Activated CD8-positive, alpha-beta memory T cell treated with anti-CD3 and anti-CD28 coated beads, Interleukin-2, amount 50 U/mL, for 48 hours (primary cell): Measurements from ENCODE around the gene METTL27.
A peak's percentile ranks its signal among the peaks of the same experiment; 100 is the strongest.
"Not testable (repeated sequence)": the region's sequence is repeated elsewhere in the genome, so short reads cannot be mapped to it uniquely, and the experiment has no call there.

Experiments used
- DNase-seq: peaks from one replicate; pipeline ENCODE4 v3.0.0-alpha.2; 2020

The METTL27 gene

DNA sequence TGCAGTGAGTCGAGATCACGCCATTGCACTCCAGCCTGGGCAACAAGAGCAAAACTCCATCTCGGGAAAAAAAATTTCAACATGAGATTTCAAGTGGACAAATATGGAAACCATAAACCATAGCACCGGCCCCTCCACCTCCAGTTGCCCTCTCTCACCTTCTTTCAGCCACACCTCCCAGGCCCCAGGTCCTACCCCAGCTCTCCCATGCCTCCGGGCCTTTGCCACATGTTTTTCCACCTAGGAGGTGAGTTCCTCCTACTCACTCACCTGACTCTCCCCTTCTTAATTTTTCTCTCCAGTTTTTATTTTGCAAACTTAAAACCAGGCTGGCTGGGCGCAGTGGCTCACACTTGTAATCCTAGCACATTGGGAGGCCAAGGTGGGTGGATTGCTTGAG, 25.2 kb downstream of the METTL27 start:
- no peak for DNase-seq

GRCh38 chr7:73815436-73815835, 26.9 kb downstream of the METTL27 start:
- DNase-seq, result no peak

DNA sequence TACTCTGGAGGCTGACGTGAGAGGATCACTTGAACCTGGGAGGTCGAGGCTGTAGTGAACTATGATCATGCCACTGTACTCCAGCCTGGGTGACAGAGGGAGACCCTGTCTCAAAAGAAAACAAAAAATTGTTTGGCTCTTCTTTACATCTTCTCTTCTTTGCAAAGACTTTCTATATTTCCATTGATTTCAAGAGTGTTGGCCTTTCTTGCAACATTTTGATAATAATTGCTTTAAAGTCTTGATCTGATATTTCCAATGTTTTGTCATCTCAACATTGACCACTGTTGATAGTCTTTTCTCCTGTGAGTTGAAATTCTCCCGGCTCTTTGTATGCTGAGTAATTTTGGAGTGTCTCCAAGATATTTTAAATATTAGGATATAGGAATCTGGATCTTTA, 29.3 kb downstream of the METTL27 start:
- DNase-seq, result no peak

GRCh38 chr7:73811760-73812168, 30.6 kb downstream of the METTL27 start:
- peak; percentile 81 for DNase-seq

DNA sequence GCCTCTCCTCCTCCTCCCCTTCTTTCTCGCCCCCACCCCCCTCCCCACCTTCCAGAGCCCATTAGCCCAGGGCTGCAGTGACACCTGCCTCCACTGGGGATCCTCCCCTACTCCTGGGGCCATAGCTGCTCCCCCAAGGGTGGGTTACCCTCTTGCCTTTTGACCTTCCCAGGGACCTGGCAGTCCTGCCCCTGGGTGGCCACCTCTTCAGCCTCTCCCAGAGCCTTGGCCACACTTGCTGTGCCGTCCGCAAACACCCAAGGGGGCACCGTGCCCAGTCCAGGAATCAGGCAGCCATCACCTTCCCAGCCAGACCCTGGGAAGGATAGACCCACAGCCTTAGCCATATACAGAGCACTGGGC, 31.3 kb downstream of the METTL27 start:
- no peak for DNase-seq

GRCh38 chr7:73809467-73809951, 32.8 kb downstream of the METTL27 start:
- no peak for DNase-seq

- DNase-seq, result no peak
Observed at GRCh38 chr7:73802459-73802858, 39.9 kb downstream of the METTL27 start.

- DNase-seq, result no peak
Observed at GRCh38 chr7:73801577-73801976, 40.7 kb downstream of the METTL27 start.

DNA sequence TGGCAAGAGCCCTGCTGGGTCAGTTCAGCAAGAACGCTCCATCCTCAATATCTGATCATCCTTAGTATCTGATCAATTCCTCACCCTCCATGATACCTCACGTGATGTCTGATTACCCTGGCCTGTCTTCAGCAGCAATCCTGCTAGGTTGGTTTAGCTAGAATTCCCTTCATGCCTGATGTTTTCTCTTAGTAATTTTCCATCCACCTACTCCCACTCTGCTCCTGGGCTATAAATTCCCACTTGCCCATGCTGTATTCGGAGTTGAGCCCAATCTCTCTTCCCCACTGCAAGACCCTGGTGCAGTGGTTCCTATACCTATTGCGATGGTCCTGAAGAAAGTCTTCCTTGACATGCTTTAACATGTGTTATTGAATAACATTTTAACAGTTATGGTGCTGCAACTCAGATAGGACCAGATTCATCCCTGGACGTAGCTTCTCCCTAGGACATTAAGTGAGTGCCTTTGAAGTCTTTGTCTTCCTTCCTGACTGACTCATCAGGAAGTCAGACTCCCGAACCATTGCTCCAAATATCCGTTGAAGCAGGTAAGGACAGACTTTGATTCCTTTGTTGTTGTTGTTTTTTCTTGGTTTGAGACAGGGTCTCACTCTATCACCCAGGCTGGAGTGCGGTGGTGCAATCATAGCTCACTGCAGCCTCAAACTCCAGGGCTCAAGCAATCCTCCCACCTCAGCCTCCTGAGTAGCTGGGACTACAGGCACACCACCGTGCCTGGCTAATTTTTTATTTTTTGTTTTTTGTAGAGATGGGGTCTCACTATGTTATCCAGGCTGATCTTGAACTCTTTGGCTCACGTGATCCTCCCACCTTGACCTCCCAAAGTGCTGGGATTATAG, 42.8 kb downstream of the METTL27 start:
- DNase-seq, result no peak

GRCh38 chr7:73797176-73797575, 45.1 kb downstream of the METTL27 start:
- not testable (repeated sequence) for DNase-seq

GRCh38 chr7:73796656-73797055, 45.7 kb downstream of the METTL27 start:
- DNase-seq, result not testable (repeated sequence)

- DNase-seq, result not testable (repeated sequence)
Observed at GRCh38 chr7:73795188-73795587, 47.1 kb downstream of the METTL27 start.

GRCh38 chr7:73791170-73791690, 51.1 kb downstream of the METTL27 start:
- not testable (repeated sequence) for DNase-seq

DNA sequence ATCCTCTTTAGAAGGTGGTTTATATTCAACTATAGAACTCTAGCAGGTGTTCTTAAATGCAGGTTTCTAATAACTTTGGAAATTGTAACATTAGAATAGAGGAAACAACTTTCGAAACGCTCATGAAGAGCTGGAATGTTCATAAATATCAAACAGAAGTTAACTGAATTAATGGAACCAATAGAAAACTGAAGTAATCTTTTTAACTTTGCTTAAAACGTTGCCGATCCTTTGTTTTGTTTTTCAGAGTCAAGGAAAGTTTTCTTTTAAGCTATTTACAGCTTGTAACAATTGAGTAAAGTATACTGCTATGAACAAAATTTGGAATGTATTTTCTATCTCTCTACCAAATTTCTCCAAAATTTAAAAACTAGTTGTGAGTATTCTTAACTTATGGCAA, 53.3 kb downstream of the METTL27 start:
- DNase-seq, result no peak

- not testable (repeated sequence) for DNase-seq
Observed at GRCh38 chr7:73787786-73788048, 54.6 kb downstream of the METTL27 start.

DNA sequence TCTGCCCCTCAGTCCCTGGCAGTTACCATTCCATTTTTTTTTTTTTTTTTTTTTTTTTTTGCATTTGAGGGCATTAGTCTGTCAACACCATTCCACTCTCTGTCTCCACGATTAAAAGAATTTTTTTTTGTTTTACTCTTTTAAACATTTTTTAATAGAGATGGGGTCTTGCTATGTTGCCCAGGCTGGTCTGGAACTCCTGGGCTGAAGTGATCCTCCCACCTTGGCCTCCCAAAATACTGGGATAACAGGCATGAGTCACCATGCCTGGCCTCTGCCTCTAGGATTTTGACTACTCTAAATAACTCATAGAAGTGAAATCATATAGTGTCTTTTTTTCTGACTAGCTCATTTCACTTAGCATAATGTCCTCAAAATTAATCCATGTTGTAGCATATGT, 55.7 kb downstream of the METTL27 start:
- no peak for DNase-seq
